GM12875 (cell line): ENCODE results near the gene LAMP2.
A peak's percentile ranks its signal among the peaks of the same experiment; 100 is the strongest.
"Not testable (repeated sequence)": the region's sequence is repeated elsewhere in the genome, so short reads cannot be mapped to it uniquely, and the experiment has no call there.

ENCODE experiments used
- H3K4me3 ChIP-seq: one replicate; pipeline ENCODE4 v1.5.1; 2011; ENCODE audit warnings: low read depth, low read length, control low read depth
- TF ChIP-seq, protein P1 (sequence below): IDR thresholded peaks from 2 replicates; pipeline ENCODE4 v1.5.1; 2011; ENCODE audit warnings: low read depth, mild to moderate bottlenecking, control low read depth, inconsistent platforms, low read length, moderate library complexity, borderline replicate concordance; ENCODE audit not compliant: insufficient read depth

LAMP2 gene

DNA sequence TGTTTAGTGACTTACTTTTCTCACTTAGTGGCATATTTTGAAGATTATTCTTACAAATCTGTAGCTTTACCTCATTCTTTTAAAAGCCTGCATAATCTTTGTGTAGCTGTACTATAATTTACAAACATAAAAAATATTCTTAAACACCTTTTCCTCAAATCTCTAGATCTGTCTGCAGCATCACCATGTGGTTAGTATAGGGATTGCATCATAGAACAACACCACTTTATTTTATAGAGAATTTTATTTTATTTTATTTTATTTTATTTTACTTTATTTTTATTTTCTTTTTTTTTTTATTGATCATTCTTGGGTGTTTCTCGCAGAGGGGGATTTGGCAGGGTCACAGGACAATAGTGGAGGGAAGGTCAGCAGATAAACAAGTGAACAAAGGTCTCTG lies 6.4 kb upstream of the LAMP2 start:
- TF ChIP-seq, protein P1, sequence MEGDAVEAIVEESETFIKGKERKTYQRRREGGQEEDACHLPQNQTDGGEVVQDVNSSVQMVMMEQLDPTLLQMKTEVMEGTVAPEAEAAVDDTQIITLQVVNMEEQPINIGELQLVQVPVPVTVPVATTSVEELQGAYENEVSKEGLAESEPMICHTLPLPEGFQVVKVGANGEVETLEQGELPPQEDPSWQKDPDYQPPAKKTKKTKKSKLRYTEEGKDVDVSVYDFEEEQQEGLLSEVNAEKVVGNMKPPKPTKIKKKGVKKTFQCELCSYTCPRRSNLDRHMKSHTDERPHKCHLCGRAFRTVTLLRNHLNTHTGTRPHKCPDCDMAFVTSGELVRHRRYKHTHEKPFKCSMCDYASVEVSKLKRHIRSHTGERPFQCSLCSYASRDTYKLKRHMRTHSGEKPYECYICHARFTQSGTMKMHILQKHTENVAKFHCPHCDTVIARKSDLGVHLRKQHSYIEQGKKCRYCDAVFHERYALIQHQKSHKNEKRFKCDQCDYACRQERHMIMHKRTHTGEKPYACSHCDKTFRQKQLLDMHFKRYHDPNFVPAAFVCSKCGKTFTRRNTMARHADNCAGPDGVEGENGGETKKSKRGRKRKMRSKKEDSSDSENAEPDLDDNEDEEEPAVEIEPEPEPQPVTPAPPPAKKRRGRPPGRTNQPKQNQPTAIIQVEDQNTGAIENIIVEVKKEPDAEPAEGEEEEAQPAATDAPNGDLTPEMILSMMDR: peak; percentile 37; the same call in 1 of the 2 replicates
- H3K4me3 ChIP-seq: not testable (repeated sequence)

DNA sequence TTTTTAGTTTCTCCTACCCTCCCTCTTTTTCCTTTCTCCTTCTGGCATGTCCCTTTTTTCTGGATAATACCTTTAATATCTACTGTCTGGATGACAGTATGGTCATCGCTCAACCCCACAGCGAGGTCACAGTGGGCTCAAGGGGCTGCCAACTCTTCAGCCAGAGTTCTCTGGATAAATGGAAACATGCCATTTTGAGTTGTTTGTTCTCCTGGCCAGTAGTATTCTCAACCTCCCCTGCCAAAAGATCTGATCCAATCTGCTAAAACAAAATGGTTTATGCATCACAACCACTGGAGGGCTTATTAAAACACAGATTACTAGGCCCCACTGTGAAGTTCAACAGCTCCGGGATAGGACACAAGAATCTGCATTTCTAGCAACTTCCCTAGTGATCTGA lies 5.0 kb upstream of the LAMP2 start:
- TF ChIP-seq, protein P1: no peak
- H3K4me3 ChIP-seq: no peak overlapping the region

DNA sequence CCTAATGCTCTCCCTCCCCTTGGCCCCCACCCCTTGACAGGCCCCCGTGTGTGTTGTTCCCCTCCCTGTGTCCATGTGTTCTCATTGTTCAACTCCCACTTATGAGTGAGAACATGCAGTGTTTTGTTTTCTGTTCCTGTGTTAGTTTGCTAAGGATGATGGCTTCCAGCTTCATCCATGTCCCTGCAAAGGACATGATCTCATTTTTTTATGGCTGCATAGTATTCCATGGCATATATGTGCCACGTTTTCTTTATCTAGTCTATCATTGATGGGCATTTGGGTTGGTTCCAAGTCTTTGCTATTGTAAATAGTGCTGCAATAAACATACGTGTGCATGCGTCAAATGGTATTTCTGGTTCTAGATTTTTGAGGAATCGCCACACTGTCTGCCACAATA lies 561 bp upstream of the LAMP2 start:
- not testable (repeated sequence) for H3K4me3 ChIP-seq

DNA sequence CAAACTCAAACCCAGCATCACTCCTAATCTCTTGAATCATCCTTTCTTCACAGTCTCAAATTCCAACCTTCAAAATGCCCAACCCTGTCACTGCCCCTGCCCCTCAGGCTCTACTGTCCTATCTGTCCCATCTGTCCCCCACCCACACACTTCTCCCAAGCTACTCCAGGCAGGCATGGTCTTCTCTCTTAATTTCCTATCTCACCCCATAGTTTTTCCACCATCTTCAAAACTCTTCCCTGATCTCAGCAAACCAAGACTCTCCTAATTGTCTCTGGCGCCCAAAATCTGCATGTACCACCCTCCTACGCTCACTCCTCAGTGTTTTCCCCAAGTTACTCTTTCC lies 644 bp downstream of the LAMP2 start:
- peak overlapping the region; percentile 69 for H3K4me3 ChIP-seq
- TF ChIP-seq, protein P1: no peak

DNA sequence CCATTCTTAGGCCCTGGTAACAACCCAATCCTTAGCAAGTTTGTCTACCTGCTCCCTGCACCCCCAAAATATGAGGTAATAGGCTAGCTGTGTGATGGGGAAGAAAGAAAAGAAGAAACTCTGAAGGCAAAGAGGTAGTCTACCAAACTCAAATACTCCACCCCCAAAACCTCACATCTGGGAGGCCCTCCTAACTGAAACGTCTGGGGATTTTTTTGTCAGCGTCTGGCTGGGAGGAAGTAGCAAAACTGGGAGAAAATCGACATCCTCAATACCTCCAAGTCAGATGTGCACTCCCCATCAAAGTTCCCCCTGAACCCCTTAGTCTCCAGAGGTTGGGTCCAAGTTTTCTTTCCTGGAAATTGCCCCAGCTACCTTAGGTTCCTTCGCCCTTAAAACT lies 1.0 kb downstream of the LAMP2 start:
- peak overlapping the region; percentile 69 for H3K4me3 ChIP-seq
- TF ChIP-seq, protein P1: no peak

DNA sequence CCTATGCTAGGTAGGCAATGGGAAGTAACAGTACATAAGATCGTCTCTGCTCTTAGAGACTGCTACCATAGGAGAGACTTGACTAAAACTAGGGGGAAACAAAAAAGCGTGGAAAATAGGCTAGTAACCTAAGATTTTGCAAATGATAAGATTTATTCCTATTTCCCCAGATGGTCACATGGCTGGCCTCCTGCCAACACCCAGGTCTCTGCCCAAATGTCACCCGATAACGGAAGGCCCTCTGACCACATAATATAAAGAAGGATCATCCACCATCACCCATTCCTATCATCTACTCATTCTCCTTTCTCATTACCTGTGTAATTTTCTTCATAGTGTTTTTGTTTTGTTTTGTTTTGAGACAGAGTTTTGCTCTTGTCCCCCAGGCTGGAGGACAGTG lies 4.7 kb downstream of the LAMP2 start:
- TF ChIP-seq, protein P1: no peak

DNA sequence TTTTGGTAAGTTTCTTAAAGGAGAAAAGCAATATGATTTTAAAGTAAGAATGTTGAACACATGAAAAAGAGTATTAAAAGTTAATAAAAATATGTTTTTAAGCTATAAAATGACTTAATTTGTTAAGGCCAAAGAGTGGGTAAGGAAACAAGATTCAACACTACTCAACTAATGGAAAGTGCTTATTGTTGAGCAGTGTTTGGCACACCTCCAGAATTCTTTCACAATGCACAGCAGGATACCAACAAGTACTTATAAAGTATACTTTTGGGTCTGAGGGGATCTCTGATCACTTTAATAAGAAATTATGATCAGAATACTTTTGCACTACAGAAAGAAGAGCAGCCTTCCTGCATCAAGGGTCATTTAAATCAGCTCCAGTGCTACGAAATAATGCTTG lies 5.9 kb downstream of the LAMP2 start:
- H3K4me3 ChIP-seq: no peak overlapping the region
- TF ChIP-seq, protein P1: no peak

More for the DNA sequence above, 4.7 kb downstream of the LAMP2 start:
- no peak overlapping the region for H3K4me3 ChIP-seq

DNA sequence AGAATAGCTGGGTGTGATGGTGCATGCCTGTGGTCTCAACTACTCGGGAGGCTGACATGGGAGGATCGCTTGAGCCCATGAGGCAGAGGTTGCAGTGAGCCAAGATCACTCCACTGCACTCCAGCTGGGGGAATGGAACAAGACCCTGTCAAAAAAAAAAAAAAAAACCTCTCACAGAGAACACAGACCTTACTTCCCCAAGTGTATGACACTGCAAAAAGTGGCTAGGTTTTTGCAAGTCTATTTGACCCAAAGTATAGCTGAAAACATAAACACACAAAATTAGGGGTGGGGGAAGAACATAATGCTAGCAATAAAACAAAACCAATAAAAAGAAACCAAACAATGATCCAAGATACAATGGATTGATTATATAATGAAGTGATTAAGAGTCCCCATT lies 6.7 kb downstream of the LAMP2 start:
- TF ChIP-seq, protein P1: no peak
- no peak overlapping the region for H3K4me3 ChIP-seq
